Transverse colon (tissue), 4 donors: Measurements from ENCODE around the gene RUSF1.

ENCODE experiments used
- EP300 ChIP-seq: sonication (generic); formaldehyde crosslinking; IDR thresholded peaks from one replicate; pipeline ENCODE4 v1.6.1; 2017; ENCODE audit warnings: antibody characterized with exemption, low read depth
- POLR2A ChIP-seq: fragments of 450-650 bp; IDR thresholded peaks from one replicate; pipeline ENCODE4 v1.6.1; 2016; ENCODE audit warnings: antibody characterized with exemption, mild to moderate bottlenecking, moderate library complexity
- POLR2AphosphoS5 ChIP-seq, 3 donors: sonication (generic); formaldehyde crosslinking; IDR thresholded peaks; one replicate each; pipeline ENCODE4 v1.6.1; 2016; ENCODE audit warnings: antibody characterized with exemption in 3 of 3
- TF ChIP-seq, protein P1 (sequence below), 5 experiments: fragments of 200-600 bp in 3 of 5; fragments of 450-650 bp in 2 of 5; sonication (generic) in 3 of 5; IDR thresholded peaks; 1 replicate in 2 of 5; 2 replicates in 3 of 5; pipeline ENCODE4 v1.5.1; 2016 to 2017; ENCODE audit warnings: antibody characterized with exemption in 5 of 5, inconsistent platforms in 3 of 5, mild to moderate bottlenecking in 2 of 5, moderate library complexity in 1 of 5

DNA sequence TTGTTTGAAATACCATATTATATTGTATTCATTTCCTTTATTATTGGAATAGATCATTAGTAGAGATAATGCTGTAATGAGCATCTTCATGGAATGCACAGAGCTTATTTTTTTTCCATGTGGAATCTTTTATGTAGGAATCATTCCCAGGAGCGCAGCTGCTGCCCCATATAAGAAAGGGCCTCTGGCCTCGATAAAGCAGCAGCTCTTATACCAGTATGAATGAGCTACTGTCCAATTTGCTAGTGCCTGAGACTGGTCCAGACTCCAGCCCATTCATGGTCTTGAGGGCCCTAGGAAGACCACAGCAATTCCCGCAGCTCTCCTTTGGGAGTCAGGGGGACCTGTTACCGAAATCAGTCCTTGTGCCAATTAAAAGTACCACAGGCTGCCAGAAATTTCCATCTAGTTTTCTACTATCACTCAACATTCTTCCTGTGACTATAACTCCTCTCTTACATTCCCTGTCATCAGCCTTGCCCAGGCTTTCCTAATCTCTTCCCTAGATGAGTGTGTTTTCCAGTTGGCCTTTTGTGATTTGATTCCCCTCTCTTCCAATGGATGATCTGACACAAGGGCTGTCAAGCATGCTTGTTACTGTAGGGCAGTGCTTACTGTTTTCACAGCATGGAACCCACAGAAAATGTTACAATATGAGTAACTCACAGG, 67.5 kb downstream of the RUSF1 start:
- TF ChIP-seq, protein P1, sequence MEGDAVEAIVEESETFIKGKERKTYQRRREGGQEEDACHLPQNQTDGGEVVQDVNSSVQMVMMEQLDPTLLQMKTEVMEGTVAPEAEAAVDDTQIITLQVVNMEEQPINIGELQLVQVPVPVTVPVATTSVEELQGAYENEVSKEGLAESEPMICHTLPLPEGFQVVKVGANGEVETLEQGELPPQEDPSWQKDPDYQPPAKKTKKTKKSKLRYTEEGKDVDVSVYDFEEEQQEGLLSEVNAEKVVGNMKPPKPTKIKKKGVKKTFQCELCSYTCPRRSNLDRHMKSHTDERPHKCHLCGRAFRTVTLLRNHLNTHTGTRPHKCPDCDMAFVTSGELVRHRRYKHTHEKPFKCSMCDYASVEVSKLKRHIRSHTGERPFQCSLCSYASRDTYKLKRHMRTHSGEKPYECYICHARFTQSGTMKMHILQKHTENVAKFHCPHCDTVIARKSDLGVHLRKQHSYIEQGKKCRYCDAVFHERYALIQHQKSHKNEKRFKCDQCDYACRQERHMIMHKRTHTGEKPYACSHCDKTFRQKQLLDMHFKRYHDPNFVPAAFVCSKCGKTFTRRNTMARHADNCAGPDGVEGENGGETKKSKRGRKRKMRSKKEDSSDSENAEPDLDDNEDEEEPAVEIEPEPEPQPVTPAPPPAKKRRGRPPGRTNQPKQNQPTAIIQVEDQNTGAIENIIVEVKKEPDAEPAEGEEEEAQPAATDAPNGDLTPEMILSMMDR (IDR thresholded peaks at IDR 0.05): no peak
- TF ChIP-seq POLR2AphosphoS5 (IDR thresholded peaks at IDR 0.05) (no peak), POLR2A (no peak), EP300 (no peak)
